Peyer's patch (tissue), 4 donors: ENCODE measurements around the gene RCOR1.

Experiments used
- CTCF ChIP-seq, 6 experiments: fragments of 450-650 bp in 4 of 6; fragments of 200-600 bp in 2 of 6; sonication (generic) in 1 of 6; IDR thresholded peaks; one replicate each; pipeline ENCODE4 v1.5.1; 2017 to 2019; ENCODE audit warnings: antibody characterized with exemption in 6 of 6, mild to moderate bottlenecking in 3 of 6, moderate library complexity in 1 of 6
- POLR2A ChIP-seq, 2 donors: fragments of 450-650 bp; IDR thresholded peaks; one replicate each; pipeline ENCODE4 v1.5.1; 2017; ENCODE audit warnings: antibody characterized with exemption in 2 of 2, mild to moderate bottlenecking in 2 of 2, moderate library complexity in 2 of 2

DNA sequence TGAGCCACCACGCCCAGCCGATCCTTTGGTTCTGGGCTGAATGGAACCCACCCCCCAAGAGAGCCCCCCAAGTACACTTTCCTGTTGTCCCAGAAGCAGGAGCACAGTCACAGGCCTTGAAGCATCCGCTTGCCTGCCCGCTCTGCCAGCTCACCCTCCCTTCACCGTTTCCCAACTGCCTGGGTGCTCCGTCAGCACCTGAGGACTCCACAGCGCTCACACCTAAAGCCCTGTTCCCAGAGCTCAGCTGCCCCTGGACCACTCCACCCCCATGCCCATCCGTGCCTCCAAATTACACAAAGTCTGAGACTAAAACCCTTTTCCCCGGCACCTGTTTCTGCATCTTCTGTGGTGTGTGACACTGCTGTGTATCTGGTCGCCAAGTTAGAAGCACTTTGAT is 140.5 kb downstream of the RCOR1 start:
- TF ChIP-seq CTCF (IDR thresholded peaks at IDR 0.05) (no peak), POLR2A (IDR thresholded peaks at IDR 0.05) (no peak)
